ENCODE results near the gene GATC. TPM values are rescaled to one million over a fixed set of nuclear protein-coding genes. Genes with fewer than 3 reads are reported as not detected.

Gene GATC
- total RNA-seq, 2 donors from 2014 or later = 16.9 to 24.1 TPM

- intact Hi-C loops (cut with DNase I) = no loop called here
- Histone ChIP-seq H3K36me3 (replicated peaks in 1 of 2; ENCODE audit: insufficient read depth in 1 of 2, low read depth in 2 of 2) (no peaks in the 10 kb centered on the region), H3K4me3 (no peak overlapping the region), H3K4me1 (no peaks in the 10 kb centered on the region), H3K27ac (no peak overlapping the region), H3K9me3 (no peaks in the 10 kb centered on the region), H3K27me3 (no peaks in the 10 kb centered on the region)
- ATAC-seq (no peak), DNase-seq (no peak)
- 67 to 82% methylated on average over 3 of the region's 3 CpGs for WGBS, 2 donors
- no peak for TF ChIP-seq POLR2A (IDR thresholded peaks at IDR 0.05)
- TF ChIP-seq CTCF (IDR thresholded peaks at IDR 0.05) = no peak
Observed at GRCh38 chr12:120403869-120404268, 42.4 kb upstream of the GATC start.

GRCh38 chr12:120404271-120404670 is 42.0 kb upstream of the GATC start:
- DNase-seq = no peak
- intact Hi-C loops (cut with DNase I) = no loop called here
- Histone ChIP-seq H3K27ac (no peak overlapping the region), H3K4me3 (no peak overlapping the region), H3K9me3 (no peaks in the 10 kb centered on the region), H3K36me3 (replicated peaks in 1 of 2; ENCODE audit: insufficient read depth in 1 of 2, low read depth in 2 of 2) (no peaks in the 10 kb centered on the region), H3K4me1 (no peaks in the 10 kb centered on the region), H3K27me3 (no peaks in the 10 kb centered on the region)
- TF ChIP-seq CTCF (IDR thresholded peaks at IDR 0.05) (no peak), POLR2A (IDR thresholded peaks at IDR 0.05) (no peak)
- ATAC-seq = no peak
- 88 to 95% methylated on average over 1 of the region's 1 CpG for WGBS, 2 donors

- TF ChIP-seq CTCF (IDR thresholded peaks at IDR 0.05) (no peak), POLR2A (IDR thresholded peaks at IDR 0.05) (no peak)
- no peak overlapping the region for H3K27ac ChIP-seq
- WGBS, 2 donors = 74 to 98% methylated on average over 3 of the region's 3 CpGs
Observed at GRCh38 chr12:120406069-120406468, 40.2 kb upstream of the GATC start.

GRCh38 chr12:120406553-120406952 is 39.7 kb upstream of the GATC start:
- intact Hi-C loops (cut with DNase I) = no loop called here
- Histone ChIP-seq H3K4me1 (no peaks in the 10 kb centered on the region), H3K27me3 (no peaks in the 10 kb centered on the region), H3K36me3 (replicated peaks in 1 of 2; ENCODE audit: insufficient read depth in 1 of 2, low read depth in 2 of 2) (no peaks in the 10 kb centered on the region), H3K4me3 (no peak overlapping the region), H3K9me3 (no peaks in the 10 kb centered on the region), H3K27ac (no peak overlapping the region)
- DNase-seq = no peak
- ATAC-seq = no peak
- 90 to 92% methylated on average over 3 of the region's 3 CpGs for WGBS, 2 donors
- TF ChIP-seq CTCF (IDR thresholded peaks at IDR 0.05) (no peak), POLR2A (IDR thresholded peaks at IDR 0.05) (no peak)

More at GRCh38 chr12:120406069-120406468, 40.2 kb upstream of the GATC start:
- H3K27me3 ChIP-seq = no peaks in the 10 kb centered on the region
- no peaks in the 10 kb centered on the region for H3K36me3 ChIP-seq (replicated peaks in 1 of 2; ENCODE audit: insufficient read depth in 1 of 2, low read depth in 2 of 2)
- H3K4me3 ChIP-seq = no peak overlapping the region
- intact Hi-C loops (cut with DNase I) = no loop called here
- ATAC-seq = no peak
- no peaks in the 10 kb centered on the region for H3K9me3 ChIP-seq
- DNase-seq = no peak
- no peaks in the 10 kb centered on the region for H3K4me1 ChIP-seq

- H3K9me3 ChIP-seq = no peaks in the 10 kb centered on the region
- intact Hi-C loops (cut with DNase I) = no loop called here
- TF ChIP-seq CTCF (IDR thresholded peaks at IDR 0.05) (no peak), POLR2A (IDR thresholded peaks at IDR 0.05) (no peak)
- peaks cover 5% of the 10 kb centered on the region for H3K4me1 ChIP-seq
- DNase-seq (no peak), ATAC-seq (no peak)
- no peak overlapping the region for H3K4me3 ChIP-seq
- H3K27me3 ChIP-seq = no peaks in the 10 kb centered on the region
- H3K36me3 ChIP-seq (replicated peaks in 1 of 2; ENCODE audit: insufficient read depth in 1 of 2, low read depth in 2 of 2) = no peaks in the 10 kb centered on the region
- 88 to 95% methylated on average over 11 of the region's 11 CpGs for WGBS, 2 donors
- no peak overlapping the region for H3K27ac ChIP-seq
Observed at GRCh38 chr12:120408771-120409170, 37.5 kb upstream of the GATC start.

Measured in body of pancreas (tissue), 4 donors.